Measurements from ENCODE around the gene LHX3. TPM values are rescaled to one million over a fixed set of nuclear protein-coding genes. Genes with fewer than 3 reads are reported as not detected.
A peak's percentile ranks its signal among the peaks of the same experiment; 100 is the strongest.

The LHX3 gene
- total and polyA plus RNA-seq, 2 of the 8 experiments (the other 6 are each of a cell fraction or from before 2014, with no cell fraction given), result 0.02 TPM; not detected in 1

GRCh38 chr9:136171009-136171800, 33.7 kb downstream of the LHX3 start (continued):
- TF ChIP-seq CTBP2 (IDR thresholded peaks at IDR 0.05; ENCODE audit: borderline replicate concordance, insufficient read depth, insufficient read length, low read length) (no peak), SUZ12 (IDR thresholded peaks at IDR 0.05; ENCODE audit: low read length) (no peak), BCL11A (IDR thresholded peaks at IDR 0.05; ENCODE audit: low read depth in 2 of 2, low read length in 2 of 2) (no peak), EP300 (IDR thresholded peaks at IDR 0.05; ENCODE audit: borderline replicate concordance in 1 of 2, low read depth in 2 of 2, low read length in 2 of 2) (0 out of 3 replicates have a peak, but pooled peaks of 1 of the 2 experiments have one; percentile 10), POLR2A (IDR thresholded peaks at IDR 0.05; ENCODE audit: control extremely low read depth in 1 of 2, low read depth in 2 of 2, low read length in 2 of 2) (no peak), PHF8 (conservative IDR thresholded peaks at IDR 0.05; ENCODE audit: low read depth, low read length) (no peak), YY1 (IDR thresholded peaks at IDR 0.05; ENCODE audit: low read depth, low read length) (0 out of 2 replicates have a peak, but pooled peaks have one; percentile 36), CBX8 (IDR thresholded peaks at IDR 0.05; ENCODE audit: borderline replicate concordance, low read depth, low read length) (no peak), CHD2 (IDR thresholded peaks at IDR 0.05; ENCODE audit: low read length) (no peak), KDM5A (IDR thresholded peaks at IDR 0.05; ENCODE audit: low read length) (no peak), EGR1 (IDR thresholded peaks at IDR 0.05; ENCODE audit: borderline replicate concordance, low read depth, low read length) (no peak), RXRA (IDR thresholded peaks at IDR 0.05; ENCODE audit: insufficient read depth, low read depth, low read length) (0 out of 2 replicates have a peak, but pooled peaks have one; percentile 51)

Data from H1 (cell line).